ENCODE results near the gene SPINT2.

- TF ChIP-seq POLR2AphosphoS5 (IDR thresholded peaks at IDR 0.05; ENCODE audit: borderline replicate concordance, low read depth, low read length) (no peak), EZH2 (IDR thresholded peaks at IDR 0.05) (no peak), FOXP2 (optimal IDR thresholded peaks at IDR 0.05; ENCODE audit: control extremely low read depth, extremely low read length, insufficient read depth) (no peak)
Observed at GRCh38 chr19:38323291-38323690, 58.9 kb downstream of the SPINT2 start.

Data from SK-N-MC (cell line).